ENCODE measurements around the gene ING1.

ING1 gene

DNA sequence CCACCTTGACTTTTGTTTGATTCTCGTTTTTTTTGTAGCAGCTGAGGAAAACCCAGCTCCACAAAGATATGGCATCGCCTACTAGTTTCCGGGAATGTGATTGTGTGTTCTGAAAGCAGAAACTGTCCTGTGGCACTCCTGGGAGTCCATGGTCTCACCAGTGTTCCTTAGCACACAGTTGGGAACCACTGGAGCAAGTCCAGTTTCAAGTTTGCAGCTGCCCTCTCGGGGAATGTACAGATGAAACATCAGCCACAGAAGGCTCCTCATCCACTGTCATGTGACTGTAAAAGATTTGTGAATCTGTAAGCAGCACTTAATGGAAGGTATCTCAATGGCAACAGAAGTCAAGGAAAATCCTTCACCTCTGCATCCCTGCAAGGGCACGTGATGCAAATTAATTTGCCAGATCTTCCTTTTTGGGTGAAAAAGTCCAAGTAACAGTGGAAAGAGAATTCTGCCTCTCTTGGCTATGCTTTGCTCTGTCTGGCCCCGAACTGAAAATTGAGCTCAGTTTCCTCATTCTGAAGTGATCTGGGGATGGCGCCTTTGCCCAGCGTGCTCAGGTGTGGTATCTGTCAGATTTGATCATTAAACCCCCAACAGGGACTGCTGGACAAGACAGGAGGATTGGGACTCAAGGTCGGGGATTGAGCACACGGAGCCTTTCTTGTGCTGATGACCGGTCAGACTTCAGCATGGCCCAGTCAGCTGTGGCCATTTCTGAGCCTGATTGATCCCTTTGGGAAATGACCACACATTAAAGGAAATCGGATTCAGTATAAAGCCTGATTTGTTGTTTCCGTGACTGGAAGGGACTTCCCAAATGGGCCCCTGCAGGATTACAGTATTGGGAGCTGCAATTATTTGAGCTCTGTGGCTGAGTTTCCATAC, 58.8 kb downstream of the ING1 start:
- DNase-seq, result no peak

Data from stimulated activated CD4-positive, alpha-beta T cell treated with anti-CD3 and anti-CD28 coated beads, Interleukin-4, amount 100 ng/mL, for 24 hours (primary cell).